Gastroesophageal sphincter (tissue), 4 donors: ENCODE data around the gene KMT2D. TPM values are rescaled to one million over a fixed set of nuclear protein-coding genes. Genes with fewer than 3 reads are reported as not detected.

Source experiments
- ATAC-seq: fragments of 150-250 bp; one replicate; pipeline ENCODE4 v1.9.1; 2016; ENCODE audit warnings: mild to moderate bottlenecking, moderate library complexity
- H3K27ac ChIP-seq, 4 donors: fragments of 200-600 bp; sonication (generic) in 3 of 4; 1 replicate in 3 of 4; 2 replicates in 1 of 4; pipeline ENCODE4 v1.5.1; 2016 to 2019
- H3K27me3 ChIP-seq: fragments of 200-600 bp; sonication (generic); one replicate; pipeline ENCODE4 v1.5.1; 2019
- H3K36me3 ChIP-seq, 2 donors: fragments of 200-600 bp; sonication (generic); one replicate each; pipeline ENCODE4 v1.5.1; 2019; ENCODE audit warnings: control low read depth in 1 of 2
- H3K4me1 ChIP-seq, 3 donors: fragments of 200-600 bp; sonication (generic); 1 replicate in 2 of 3; 2 replicates in 1 of 3; pipeline ENCODE4 v1.5.1; 2016 to 2019; ENCODE audit warnings: control low read depth in 2 of 3
- H3K4me3 ChIP-seq, 2 donors: fragments of 200-600 bp; sonication (generic); one replicate each; pipeline ENCODE4 v1.5.1; 2019; ENCODE audit warnings: mild to moderate bottlenecking in 1 of 2, moderate library complexity in 1 of 2
- H3K9me3 ChIP-seq, 3 donors: fragments of 200-600 bp; sonication (generic); one replicate each; pipeline ENCODE4 v1.5.1; 2017 to 2019; ENCODE audit warnings: control low read depth in 2 of 3
- EP300 ChIP-seq: sonication (generic); formaldehyde crosslinking; IDR thresholded peaks from one replicate; pipeline ENCODE4 v1.6.1; 2017; ENCODE audit warnings: antibody characterized with exemption, mild to moderate bottlenecking
- POLR2A ChIP-seq, 2 donors: fragments of 450-650 bp; IDR thresholded peaks; one replicate each; pipeline ENCODE4 v1.6.1; 2017; ENCODE audit warnings: antibody characterized with exemption in 2 of 2, mild to moderate bottlenecking in 2 of 2, moderate library complexity in 1 of 2
- POLR2AphosphoS5 ChIP-seq: sonication (generic); formaldehyde crosslinking; IDR thresholded peaks from one replicate; pipeline ENCODE4 v1.6.1; 2017; ENCODE audit warnings: antibody characterized with exemption
- WGBS, 2 donors: methylation state at CpG; one replicate each; pipeline ENCODE4 v1.1.5; 2018; ENCODE audit warnings: low coverage in 1 of 2; 5-methylcytosine and 5-hydroxymethylcytosine counted together
- total RNA-seq, 4 donors: library from RNA; depleted of rRNA; stranded (reverse); fragments of >200 nt; gene quantifications; one replicate each; pipeline ENCODE4 v1.1.0, GENCODE V29; 2016
- TF ChIP-seq, protein P1 (sequence below), 4 experiments: fragments of 200-600 bp in 2 of 4; fragments of 450-650 bp in 2 of 4; sonication (generic) in 1 of 4; IDR thresholded peaks; one replicate each; pipeline ENCODE4 v1.5.1; 2017 to 2019; ENCODE audit warnings: antibody characterized with exemption in 4 of 4, mild to moderate bottlenecking in 2 of 4, moderate library complexity in 2 of 4

Gene KMT2D
- total RNA-seq, 4 donors from 2014 or later: 23.6 to 75.0 (median 53.8) TPM

DNA sequence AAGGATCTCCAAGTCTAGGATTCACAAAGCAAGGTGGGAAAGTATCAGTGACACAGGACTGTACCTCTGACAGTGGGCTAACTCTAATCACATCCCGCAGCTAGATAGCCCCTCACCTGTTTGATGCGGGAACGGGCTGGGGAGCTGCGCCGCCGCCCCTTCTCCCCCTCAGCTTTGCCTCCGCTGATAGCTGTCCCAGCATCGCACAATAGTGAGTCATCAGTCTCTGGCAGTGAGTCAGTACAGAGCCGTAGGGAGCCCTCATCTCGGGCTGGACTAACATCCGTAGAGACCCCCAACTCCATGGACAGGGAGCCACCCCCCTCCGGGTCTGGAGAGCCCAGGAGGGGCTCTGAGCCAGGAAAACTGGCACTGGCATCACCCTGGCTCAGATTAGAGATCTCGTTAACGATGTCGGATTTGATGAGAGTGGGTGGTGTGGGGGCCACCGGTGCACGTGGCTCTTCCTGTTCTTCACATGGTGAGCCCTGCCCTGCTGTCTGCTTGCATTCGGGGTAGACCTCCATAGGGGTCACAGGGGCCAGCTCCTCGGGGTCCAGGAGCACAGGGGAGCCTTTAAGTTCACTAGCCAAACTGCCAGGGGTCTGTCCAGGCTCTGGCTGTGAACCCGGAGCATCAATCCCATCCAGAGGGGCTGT, 10.9 kb downstream of the KMT2D start:
- WGBS, 2 donors: 66% methylated on average over 10 of the region's 20 CpGs; no CpG with 5 or more reads in 1 of the 2 donors
- no peaks in the 10 kb centered on the region for H3K27me3 ChIP-seq
- H3K9me3 ChIP-seq: no peaks in the 10 kb centered on the region
- no peak for ATAC-seq
- TF ChIP-seq POLR2AphosphoS5: no peak
- TF ChIP-seq POLR2A (IDR thresholded peaks at IDR 0.05): no peak
- TF ChIP-seq, protein P1, sequence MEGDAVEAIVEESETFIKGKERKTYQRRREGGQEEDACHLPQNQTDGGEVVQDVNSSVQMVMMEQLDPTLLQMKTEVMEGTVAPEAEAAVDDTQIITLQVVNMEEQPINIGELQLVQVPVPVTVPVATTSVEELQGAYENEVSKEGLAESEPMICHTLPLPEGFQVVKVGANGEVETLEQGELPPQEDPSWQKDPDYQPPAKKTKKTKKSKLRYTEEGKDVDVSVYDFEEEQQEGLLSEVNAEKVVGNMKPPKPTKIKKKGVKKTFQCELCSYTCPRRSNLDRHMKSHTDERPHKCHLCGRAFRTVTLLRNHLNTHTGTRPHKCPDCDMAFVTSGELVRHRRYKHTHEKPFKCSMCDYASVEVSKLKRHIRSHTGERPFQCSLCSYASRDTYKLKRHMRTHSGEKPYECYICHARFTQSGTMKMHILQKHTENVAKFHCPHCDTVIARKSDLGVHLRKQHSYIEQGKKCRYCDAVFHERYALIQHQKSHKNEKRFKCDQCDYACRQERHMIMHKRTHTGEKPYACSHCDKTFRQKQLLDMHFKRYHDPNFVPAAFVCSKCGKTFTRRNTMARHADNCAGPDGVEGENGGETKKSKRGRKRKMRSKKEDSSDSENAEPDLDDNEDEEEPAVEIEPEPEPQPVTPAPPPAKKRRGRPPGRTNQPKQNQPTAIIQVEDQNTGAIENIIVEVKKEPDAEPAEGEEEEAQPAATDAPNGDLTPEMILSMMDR (IDR thresholded peaks at IDR 0.05): no peak
- no peak for TF ChIP-seq EP300
- H3K36me3 ChIP-seq: peaks cover 0 to 100% of the 10 kb centered on the region in 2 donors
- no peak overlapping the region for H3K27ac ChIP-seq
- H3K4me1 ChIP-seq: peaks cover 0 to 7% (median 0%) of the 10 kb centered on the region in 3 donors
- H3K4me3 ChIP-seq: no peak overlapping the region

GRCh38 chr12:49048953-49049352, 11.6 kb downstream of the KMT2D start:
- WGBS, 2 donors: 40 to 92% methylated on average over 1 to 6 of the region's 10 CpGs
- H3K27me3 ChIP-seq: no peaks in the 10 kb centered on the region

DNA sequence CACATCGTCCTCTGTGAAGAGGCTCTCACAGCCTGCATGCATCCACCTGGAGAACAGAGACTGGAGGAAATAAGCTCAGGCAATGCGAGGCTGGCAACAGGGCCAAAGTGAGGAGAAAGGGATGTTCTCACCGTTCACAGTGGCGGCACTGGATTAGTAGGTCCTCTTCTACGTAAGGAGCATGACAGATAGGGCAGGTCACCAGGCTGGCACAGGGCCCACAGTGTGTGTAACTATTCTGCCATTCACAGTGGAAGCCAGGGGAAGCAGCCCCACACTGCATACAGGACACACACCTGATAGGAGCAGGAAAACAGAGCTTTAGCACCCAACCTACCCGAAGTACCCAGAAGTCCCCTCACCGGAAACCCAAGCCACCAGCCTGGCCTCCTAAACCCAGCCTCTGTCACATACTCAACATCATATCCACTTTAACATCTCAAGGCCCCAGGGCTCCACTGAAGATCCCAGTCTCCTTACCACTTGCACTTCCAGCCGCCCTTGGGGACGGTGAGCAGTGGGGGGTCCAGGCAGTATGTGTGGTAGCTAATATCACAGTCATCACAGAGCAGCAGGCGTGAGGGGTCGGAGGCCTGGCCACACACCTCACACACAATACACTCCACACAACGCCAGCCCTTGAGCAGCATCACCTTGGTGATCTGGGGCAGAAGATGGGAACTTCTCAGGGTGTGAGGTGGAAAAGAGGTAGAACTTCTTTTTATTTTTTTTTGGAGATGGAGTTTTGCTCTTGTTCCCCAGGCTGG, 14.3 kb downstream of the KMT2D start:
- Histone ChIP-seq H3K9me3 (no peaks in the 10 kb centered on the region), H3K27ac (no peak overlapping the region), H3K4me3 (no peak overlapping the region), H3K27me3 (no peaks in the 10 kb centered on the region), H3K36me3 (peaks cover 0 to 100% of the 10 kb centered on the region in 2 donors), H3K4me1 (no peaks in the 10 kb centered on the region)
- 50% methylated on average over 2 of the region's 12 CpGs; no CpG with 5 or more reads in 1 of the 2 donors for WGBS, 2 donors
- no peak for TF ChIP-seq POLR2A (IDR thresholded peaks at IDR 0.05)
- no peak for TF ChIP-seq EP300
- no peak for TF ChIP-seq POLR2AphosphoS5
- TF ChIP-seq, protein P1 (IDR thresholded peaks at IDR 0.05): no peak
- no peak for ATAC-seq

More at GRCh38 chr12:49048953-49049352, 11.6 kb downstream of the KMT2D start:
- no peaks in the 10 kb centered on the region for H3K4me1 ChIP-seq
- H3K36me3 ChIP-seq: peaks cover 0 to 100% of the 10 kb centered on the region in 2 donors
- no peak overlapping the region for H3K27ac ChIP-seq
- no peaks in the 10 kb centered on the region for H3K9me3 ChIP-seq
- no peak for TF ChIP-seq POLR2AphosphoS5
- TF ChIP-seq, protein P1 (IDR thresholded peaks at IDR 0.05): no peak
- no peak overlapping the region for H3K4me3 ChIP-seq
- no peak for ATAC-seq

DNA sequence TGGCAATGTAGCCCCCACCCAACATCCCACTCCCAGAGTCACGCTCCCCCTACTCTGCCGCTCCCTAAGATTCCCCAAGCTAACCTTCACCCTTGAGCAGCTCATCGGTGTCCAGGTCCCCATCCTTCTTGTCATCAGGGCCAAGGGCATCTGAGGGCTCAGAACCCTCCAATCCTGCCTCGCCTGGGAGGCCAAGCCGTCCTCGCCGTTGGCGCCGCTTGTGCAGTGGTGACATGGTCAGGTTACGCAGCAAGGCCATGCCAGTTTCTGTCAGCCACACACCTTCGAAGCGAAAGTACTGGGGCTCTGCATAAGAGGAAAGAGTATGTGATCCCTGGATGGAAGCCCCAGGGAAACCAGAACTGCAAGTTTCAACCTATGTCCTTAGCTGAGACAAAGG, 15.9 kb downstream of the KMT2D start:
- no peak overlapping the region for H3K4me3 ChIP-seq
- no peak for ATAC-seq
- TF ChIP-seq EP300 (no peak), POLR2A (IDR thresholded peaks at IDR 0.05) (no peak), POLR2AphosphoS5 (no peak)
- TF ChIP-seq, protein P1 (IDR thresholded peaks at IDR 0.05): no peak
- H3K4me1 ChIP-seq: no peaks in the 10 kb centered on the region
- H3K36me3 ChIP-seq: peaks cover 0 to 100% of the 10 kb centered on the region in 2 donors
- no peaks in the 10 kb centered on the region for H3K9me3 ChIP-seq
- 90% methylated on average over 2 of the region's 12 CpGs; no CpG with 5 or more reads in 1 of the 2 donors for WGBS, 2 donors
- no peaks in the 10 kb centered on the region for H3K27me3 ChIP-seq
- H3K27ac ChIP-seq: no peak overlapping the region
